GM12878 (cell line): ENCODE results near the gene TAC3. TPM values are rescaled to one million over a fixed set of nuclear protein-coding genes. Genes with fewer than 3 reads are reported as not detected.

Experiments used
- ATAC-seq: fragments of 200-7000 bp; cut with Tn5 transposase; 3 replicates; pipeline ENCODE4 v1.9.1; 2020; ENCODE audit warnings: mild to moderate bottlenecking, moderate library complexity
- BruUV-seq: library from RNA; stranded (reverse); fragments of 400-500 nt; replicated peaks from 2 replicates; lab custom pipeline; 2021; lab: Mats Ljungman, UMichigan
- CTCF ChIA-PET: fragments of 300-600 bp; sonication (Branson Sonifier 250); formaldehyde crosslinking; extraction: SDS; loops from one replicate; lab custom pipeline; 2021; ENCODE audit warnings: inconsistent platforms; lab: Yijun Ruan, JAX
- POLR2A ChIA-PET: fragments of 350-600 bp; formaldehyde crosslinking; extraction: SDS; loops from one replicate; lab custom pipeline; 2021; ENCODE audit warnings: inconsistent platforms; lab: Charles Lee
- RAD21 ChIA-PET: fragments of 300-600 bp; sonication (Branson Sonifier 250); formaldehyde crosslinking; loops from one replicate; lab custom pipeline; 2023; ENCODE audit warnings: antibody characterized with exemption; ENCODE audit not compliant: unreplicated experiment; lab: Charles Lee
- SMC1A ChIA-PET: fragments of 300-600 bp; sonication (Branson Sonifier 250); formaldehyde crosslinking; loops from one replicate; lab custom pipeline; 2023; ENCODE audit not compliant: unreplicated experiment, uncharacterized antibody; lab: Charles Lee
- DNase-seq: peaks from one replicate; pipeline ENCODE4 v3.0.0-alpha.2; 2011; ENCODE audit warnings: low read depth, low spot score
- FAIRE-seq: peaks from 3 replicates; lab custom pipeline; 2011; peaks lifted over from hg19 to GRCh38; lab: Jason Lieb, UNC
- H2AFZ ChIP-seq: 2 replicates; pipeline ENCODE4 v1.6.0; 2011; ENCODE audit warnings: low read depth, low read length, control low read depth; ENCODE audit not compliant: control insufficient read depth
- H3K27ac ChIP-seq: 2 replicates; pipeline ENCODE4 v1.5.1; 2011; ENCODE audit warnings: control low read depth; ENCODE audit not compliant: control insufficient read depth, insufficient read depth
- H3K27me3 ChIP-seq, 2 experiments: replicated peaks in 1 of 2; 2 replicates each; pipeline versions ENCODE4 v1.6.0 to v1.6.1; 2011; ENCODE audit warnings: low read length in 1 of 2; ENCODE audit not compliant: control insufficient read depth in 2 of 2, insufficient read depth in 2 of 2
- H3K36me3 ChIP-seq, 2 experiments: 2 replicates each; pipeline ENCODE4 v1.5.1; 2011; ENCODE audit warnings: low read length in 1 of 2; ENCODE audit not compliant: control insufficient read depth in 2 of 2, insufficient read depth in 2 of 2
- H3K4me1 ChIP-seq: 2 replicates; pipeline ENCODE4 v1.6.1; 2011; ENCODE audit warnings: mild to moderate bottlenecking, low read length, moderate library complexity, mixed read lengths; ENCODE audit not compliant: control insufficient read depth, insufficient read depth
- H3K4me2 ChIP-seq: 2 replicates; pipeline ENCODE4 v1.6.0; 2011; ENCODE audit warnings: control low read depth; ENCODE audit not compliant: control insufficient read depth, insufficient read depth
- H3K4me3 ChIP-seq: fragments of 200-600 bp; sonication (generic); 2 replicates; pipeline ENCODE4 v1.5.1; 2016
- H3K79me2 ChIP-seq: 2 replicates; pipeline ENCODE4 v1.6.0; 2011; ENCODE audit warnings: low read length; ENCODE audit not compliant: control insufficient read depth, insufficient read depth
- H3K9ac ChIP-seq: 2 replicates; pipeline ENCODE4 v1.8.0; 2011; ENCODE audit warnings: low read length, control low read depth, mixed read lengths; ENCODE audit not compliant: control insufficient read depth, insufficient read depth
- H3K9me3 ChIP-seq: replicated peaks from 3 replicates; pipeline ENCODE4 v1.5.1; 2011; ENCODE audit warnings: mild to moderate bottlenecking, low read length; ENCODE audit not compliant: control insufficient read depth, insufficient read depth
- H4K20me1 ChIP-seq: 2 replicates; pipeline ENCODE4 v1.6.0; 2011; ENCODE audit not compliant: control insufficient read depth, insufficient read depth
- FOXM1 ChIP-seq: IDR thresholded peaks from 2 replicates; pipeline ENCODE4 v1.6.1; 2012; ENCODE audit warnings: low read depth, mild to moderate bottlenecking, inconsistent platforms, low read length, moderate library complexity
- HDAC2 ChIP-seq: fragments of 200-600 bp; sonication (generic); IDR thresholded peaks from 2 replicates; pipeline ENCODE4 v1.6.1; 2017
- MTA2 ChIP-seq: fragments of 450-650 bp; IDR thresholded peaks from 2 replicates; pipeline ENCODE4 v1.6.1; 2016; ENCODE audit warnings: low read depth, mild to moderate bottlenecking, moderate library complexity
- NR2C2 ChIP-seq: IDR thresholded peaks from 2 replicates; pipeline ENCODE4 v1.6.1; 2011; ENCODE audit warnings: borderline replicate concordance, low read depth; ENCODE audit not compliant: control insufficient read depth, insufficient read length
- SUPT20H ChIP-seq: IDR thresholded peaks from 2 replicates; pipeline ENCODE4 v1.6.1; 2011; ENCODE audit warnings: low read depth, mild to moderate bottlenecking, low read length, moderate library complexity, borderline replicate concordance; ENCODE audit not compliant: control insufficient read depth
- WGBS: methylation state at CpG from one replicate; pipeline ENCODE4 v1.1.6; 2016; ENCODE audit warnings: low lambda C conversion rate; ENCODE audit not compliant: insufficient replicate concordance, insufficient coverage; ENCODE audit errors: missing lambda C conversion rate; 5-methylcytosine and 5-hydroxymethylcytosine counted together
- in situ Hi-C: fragments of 300-500 bp; cut with MboI; formaldehyde crosslinking; loops from 9 replicates; pipeline ENCODE4 v1.14.3; 2018; ENCODE audit warnings: mixed read lengths
- intact Hi-C: fragments of 100-400 bp; cut with micrococcal nuclease; formaldehyde crosslinking; loops from one replicate; pipeline ENCODE4 v1.14.2; 2022; ENCODE audit not compliant: unreplicated experiment
- polyA plus RNA-seq, 11 experiments: library from polyadenylated mRNA; depleted of rRNA in 4 of 11; unstranded in 6 of 11; stranded (reverse) in 5 of 11; fragments of >200 nt; fragmentation: Nextera tagmentation in 4 of 11; fragmentation: Illumina TruSeq in 1 of 11; extraction: Ambion mirVana in 4 of 11; extraction: Trizol in 1 of 11; gene quantifications; 1 replicate in 1 of 11; 2 replicates in 10 of 11; pipeline versions ENCODE4 v1.2.1 to v1.2.3, GENCODE V29; 2011 to 2016; ENCODE audit warnings: inconsistent platforms in 2 of 11, missing spikeins in 2 of 11, low read depth in 1 of 11
- total RNA-seq, 4 experiments: library from RNA; depleted of rRNA in 3 of 4; stranded (reverse); fragments of >200 nt in 3 of 4; fragmentation: Illumina TruSeq in 1 of 4; extraction: Trizol in 1 of 4; gene quantifications; 2 replicates each; pipeline versions ENCODE4 v1.2.1 to v1.2.3, GENCODE V29; 2013 to 2021

Gene TAC3
- total and polyA plus RNA-seq, 10 of the 15 experiments (the other 5 are each of a cell fraction or from before 2014, with no cell fraction given), result 0.11 to 0.18 (median 0.13) TPM; not detected in 7

- ChIA-PET POLR2A (interaction anchor here (0.6 kb wide), 1 partner anchor 1323 kb away, joined by 8 read pairs; no protein-coding TSS in a partner anchor), CTCF (interaction anchor here (0.8 to 4.9 kb wide), 7 partner anchors 10 to 476 kb away, joined by 3 to 144 read pairs (median 9); partner anchors contain the start of gene HSD17B6), RAD21 (interaction anchor here (1.2 to 1.7 kb wide), 2 partner anchors 9 to 122 kb away, joined by 4 to 5 read pairs; partner anchors contain the start of gene STAT6), SMC1A (interaction anchor here (1.5 to 2.9 kb wide), 5 partner anchors 9 to 228 kb away, joined by 3 to 37 read pairs (median 6); no protein-coding TSS in a partner anchor)
- H3K27me3 ChIP-seq, result no peaks in the 10 kb centered on the region
- no peak overlapping the region for H3K9ac ChIP-seq
- no peak overlapping the region for H3K4me3 ChIP-seq
- H3K4me1 ChIP-seq, result peaks cover 18% of the 10 kb centered on the region
- H3K27ac ChIP-seq, result no peak overlapping the region
- H3K79me2 ChIP-seq, result no peaks in the 10 kb centered on the region
- H3K36me3 ChIP-seq, result no peaks in the 10 kb centered on the region; a peak in 1 of 4 replicates
- intact Hi-C loops (no loop called here), in situ Hi-C loops (loop anchor here (5.0 kb wide), 1 partner anchor 153 kb away; no protein-coding TSS in a partner anchor)
- TF ChIP-seq MTA2 (no peak), FOXM1 (no peak), HDAC2 (no peak), NR2C2 (no peak), SUPT20H (no peak)
- ATAC-seq (no peak), DNase-seq (no peak), FAIRE-seq (no peak)
- no peak overlapping the region for H2AFZ ChIP-seq
- no peak overlapping the region for H3K4me2 ChIP-seq
- WGBS, result 62% methylated on average over 7 of the region's 7 CpGs
- BruUV-seq, result no TSS peak
- H4K20me1 ChIP-seq, result no peaks in the 10 kb centered on the region
- H3K9me3 ChIP-seq, result no peaks in the 10 kb centered on the region
Observed at GRCh38 chr12:56989861-56990610, 26.3 kb downstream of the TAC3 start.
